Measurements from ENCODE around the gene TBC1D8B.

TBC1D8B gene

DNA sequence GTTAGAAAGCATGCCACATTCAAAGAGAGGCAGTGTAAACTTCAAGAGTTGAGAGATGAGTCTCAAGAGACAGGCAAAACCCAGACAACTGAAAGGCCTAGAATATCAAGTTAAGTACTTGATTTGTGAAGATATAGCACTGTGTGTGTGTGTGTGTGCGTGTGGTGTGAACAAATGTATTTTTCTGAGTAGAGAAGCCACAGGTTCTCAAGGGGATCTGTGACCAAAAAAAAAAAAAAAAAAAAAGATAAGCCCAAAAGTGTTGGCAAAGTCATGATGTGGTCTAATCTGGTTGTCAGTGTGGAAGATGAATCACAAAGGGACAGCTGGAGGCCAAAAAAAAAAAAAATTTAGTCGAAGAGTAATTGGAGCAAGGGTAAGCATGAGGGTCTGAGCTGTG lies 96.8 kb downstream of the TBC1D8B start:
- no peak for DNase-seq

DNA sequence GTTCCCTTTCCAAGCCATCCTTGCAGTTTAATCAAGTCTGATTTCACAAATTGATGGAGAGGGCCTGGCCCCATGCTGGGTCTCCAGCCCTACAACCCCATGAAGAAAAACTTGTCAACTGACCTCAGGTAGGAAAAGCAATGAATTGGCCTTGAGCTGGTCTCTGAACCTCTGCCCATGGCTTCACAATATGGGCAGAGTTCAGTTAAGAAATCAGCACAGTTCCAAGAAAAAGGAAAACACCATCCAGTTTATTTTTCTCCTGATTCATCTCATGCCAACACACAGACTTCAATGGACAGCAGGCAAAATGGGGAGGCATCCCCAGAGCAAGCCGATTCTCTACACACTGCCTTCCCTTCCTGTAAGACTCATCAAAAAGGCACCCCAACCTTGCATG lies 97.4 kb downstream of the TBC1D8B start:
- no peak for DNase-seq

DNA sequence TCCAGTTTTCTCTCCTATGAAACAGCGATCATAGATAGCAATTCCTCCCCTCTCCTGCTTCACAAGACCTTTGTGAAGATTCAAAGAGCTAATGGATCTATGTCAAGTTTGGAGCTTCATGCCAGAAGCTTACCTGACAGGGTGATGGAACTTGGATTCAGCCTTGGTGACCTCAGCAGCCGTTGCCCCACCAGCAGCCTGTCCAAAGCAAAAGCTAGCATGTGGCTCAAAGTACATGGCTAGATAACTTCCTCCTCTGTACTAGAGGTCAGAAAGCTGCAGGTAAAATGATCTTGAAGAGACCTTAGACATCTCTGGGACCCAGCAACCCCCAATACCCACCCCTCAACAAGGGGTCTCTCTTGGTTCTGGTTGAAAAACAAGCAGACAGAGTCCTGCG lies 98.9 kb downstream of the TBC1D8B start:
- DNase-seq, result no peak

DNA sequence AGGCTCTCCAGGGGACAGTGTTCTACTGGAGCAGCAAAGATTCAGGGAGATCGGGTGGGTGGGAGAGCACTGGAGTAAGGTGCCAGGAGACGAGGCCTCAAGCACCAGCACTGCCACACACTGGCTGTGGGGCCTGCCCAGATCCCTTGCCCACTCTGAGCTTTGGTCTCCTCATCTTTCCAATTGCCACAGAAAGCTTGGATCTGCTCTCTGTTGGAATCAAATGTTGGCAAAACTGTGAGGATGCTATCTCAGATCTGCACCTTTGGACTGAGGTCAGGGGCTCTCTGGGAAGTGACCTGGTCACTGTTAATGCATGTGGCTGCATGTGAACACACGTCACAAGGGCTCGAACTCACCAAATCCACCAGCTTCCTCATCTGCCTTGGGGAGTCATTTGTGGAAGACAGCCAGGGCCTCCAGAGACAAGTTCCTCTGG lies 99.3 kb downstream of the TBC1D8B start:
- no peak for DNase-seq

DNA sequence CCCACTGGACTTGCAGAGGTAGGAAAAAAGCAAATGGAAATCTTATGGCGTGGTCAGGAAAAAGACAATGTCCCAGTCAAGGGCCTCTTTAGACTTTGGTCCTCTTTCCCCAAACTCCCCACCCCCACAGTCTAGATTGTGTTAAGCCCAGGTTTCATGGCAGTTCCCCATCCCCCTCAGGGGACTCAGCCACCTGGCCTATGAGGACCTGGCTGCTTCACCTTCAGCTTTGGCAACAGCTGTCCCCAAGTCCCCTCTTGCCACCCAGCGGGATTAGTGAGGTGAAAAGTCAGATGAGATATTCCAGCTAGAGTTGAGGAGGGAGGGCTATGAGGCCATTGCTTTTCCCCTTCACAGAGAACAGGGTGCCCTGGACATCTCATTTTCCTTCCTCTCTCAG lies 100.2 kb downstream of the TBC1D8B start:
- no peak for DNase-seq

DNA sequence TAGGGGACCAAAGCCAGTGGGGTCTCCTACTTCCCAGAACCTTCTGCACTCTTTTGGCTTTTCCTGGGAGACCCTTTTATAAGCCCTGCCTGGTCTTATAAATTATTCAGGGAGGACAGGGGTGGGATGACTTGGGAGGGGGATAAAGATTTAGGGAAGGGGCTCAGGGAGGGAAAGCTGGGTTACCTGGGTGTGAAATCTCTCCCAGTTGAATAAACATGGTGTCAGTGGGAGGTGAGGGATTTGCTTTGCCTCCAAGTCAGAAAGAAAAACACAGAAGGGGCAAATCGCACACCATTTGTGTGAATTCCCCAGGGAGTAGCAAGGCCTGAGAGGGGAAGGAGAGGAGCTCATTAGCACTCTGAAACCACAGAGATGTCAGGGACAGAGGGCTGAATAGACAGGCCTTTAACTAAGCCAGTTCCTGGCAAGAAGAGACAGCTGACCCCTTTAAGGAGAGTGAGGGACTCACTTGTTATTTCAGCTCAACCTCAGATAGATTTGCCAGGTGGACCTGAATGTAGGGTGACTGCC lies 100.9 kb downstream of the TBC1D8B start, which contains the start of gene RIPPLY1:
RIPPLY1 (minus strand) TSS at position 51 of the 534 bp plus-strand sequence. CDS start 54 bp downstream, outside the sequence.
- DNase-seq, result no peak

DNA sequence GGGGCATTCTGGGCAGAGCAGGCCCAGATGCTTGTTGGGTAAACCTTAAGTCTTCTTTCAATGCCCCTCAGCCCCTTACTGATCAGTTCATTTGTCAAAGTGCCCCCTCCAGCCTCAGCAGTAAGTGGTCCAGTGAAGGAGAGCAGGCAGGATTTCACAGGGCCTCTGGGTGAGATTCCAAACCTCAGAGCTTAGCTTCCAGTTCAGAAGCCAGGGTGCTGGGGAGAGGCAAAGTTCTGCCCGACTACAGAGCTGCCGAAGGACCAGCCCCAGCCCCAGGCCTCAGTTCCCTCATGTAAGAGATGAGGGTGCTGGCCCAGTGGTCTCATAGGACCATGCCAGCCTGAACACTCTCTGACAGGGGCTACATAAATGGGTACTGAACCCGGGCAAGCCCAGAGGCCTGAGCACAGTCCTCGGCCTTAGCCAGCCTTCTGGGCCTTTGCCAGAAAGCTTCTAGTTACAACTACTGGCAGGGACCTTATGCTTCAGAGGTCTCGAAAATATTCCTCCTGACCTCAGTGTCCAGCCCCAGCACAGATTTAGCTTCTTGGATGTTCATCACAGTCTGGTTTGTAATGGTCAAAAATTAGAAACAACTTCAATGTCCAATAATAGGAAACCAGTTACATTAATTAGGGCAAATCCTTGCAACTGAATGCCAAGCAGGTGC lies 101.5 kb downstream of the TBC1D8B start:
- DNase-seq, result no peak

DNA sequence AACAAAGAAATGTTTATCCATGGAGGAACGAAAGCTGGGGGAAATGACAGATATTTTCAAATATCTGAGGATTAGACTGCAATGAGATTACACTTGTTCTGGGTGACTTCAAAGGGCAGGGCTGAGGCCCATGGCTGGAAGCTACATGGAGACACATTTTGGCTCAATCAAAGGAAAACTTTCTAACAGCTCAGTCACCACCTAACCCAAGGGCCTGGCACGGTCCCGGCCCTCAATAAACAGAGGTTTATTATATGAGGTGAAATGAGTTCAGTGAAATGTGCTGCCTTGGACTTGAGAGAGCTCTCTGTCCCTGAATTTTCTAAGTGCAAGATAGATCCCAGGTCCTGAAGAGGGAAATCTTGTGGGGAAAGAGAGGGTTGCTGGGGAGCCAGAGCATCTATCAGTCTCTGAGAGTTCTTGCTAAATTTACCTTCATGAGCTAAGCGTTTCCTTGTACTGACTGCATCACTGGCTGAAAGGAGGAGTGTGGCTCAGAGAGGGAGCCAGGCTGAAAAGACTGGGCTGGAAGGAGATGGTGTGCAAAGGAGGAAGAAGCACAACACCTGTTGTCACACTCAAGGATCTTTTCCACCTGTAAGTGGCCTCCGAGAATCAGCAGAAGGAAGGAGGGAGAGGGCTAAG lies 102.7 kb downstream of the TBC1D8B start:
- no peak for DNase-seq

DNA sequence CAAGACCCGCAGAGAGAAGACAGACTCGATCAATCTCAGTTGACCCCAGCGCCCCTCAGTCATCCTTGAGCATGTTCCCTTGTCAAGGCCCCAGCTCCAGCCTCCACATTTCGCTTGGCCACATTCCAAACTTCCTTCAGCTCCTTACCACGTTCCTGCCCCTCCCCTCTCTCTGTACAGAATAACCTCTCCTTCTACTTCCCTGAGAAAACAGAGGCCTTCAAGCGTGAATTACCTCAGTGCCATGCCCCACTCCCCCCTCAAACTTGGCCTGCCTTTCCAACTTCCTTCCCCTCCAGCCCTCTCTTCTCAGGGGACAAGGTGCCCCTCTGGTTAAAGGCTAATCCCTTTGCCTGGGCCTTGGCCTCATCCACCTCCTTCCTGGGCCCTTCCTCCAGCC lies 103.9 kb downstream of the TBC1D8B start:
- no peak for DNase-seq

DNA sequence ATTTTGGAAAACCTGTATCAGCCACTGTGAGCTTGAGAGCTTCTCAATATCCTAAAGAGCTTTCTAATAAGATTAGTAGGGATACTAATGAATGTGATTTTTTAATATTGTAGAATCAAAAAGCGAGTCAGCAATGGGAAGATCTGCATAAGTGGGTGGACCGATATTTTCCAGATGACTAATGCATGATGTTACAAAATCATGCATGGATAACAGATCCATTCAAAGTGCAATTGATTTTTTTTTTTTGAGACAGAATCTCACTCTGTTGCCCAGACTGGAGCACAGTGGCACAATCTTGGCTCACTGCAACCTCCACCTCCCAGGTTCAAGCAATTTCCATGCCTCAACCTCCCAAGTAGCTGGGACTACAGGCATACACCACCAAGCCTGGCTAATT lies 110.4 kb downstream of the TBC1D8B start:
- DNase-seq, result no peak

DNA sequence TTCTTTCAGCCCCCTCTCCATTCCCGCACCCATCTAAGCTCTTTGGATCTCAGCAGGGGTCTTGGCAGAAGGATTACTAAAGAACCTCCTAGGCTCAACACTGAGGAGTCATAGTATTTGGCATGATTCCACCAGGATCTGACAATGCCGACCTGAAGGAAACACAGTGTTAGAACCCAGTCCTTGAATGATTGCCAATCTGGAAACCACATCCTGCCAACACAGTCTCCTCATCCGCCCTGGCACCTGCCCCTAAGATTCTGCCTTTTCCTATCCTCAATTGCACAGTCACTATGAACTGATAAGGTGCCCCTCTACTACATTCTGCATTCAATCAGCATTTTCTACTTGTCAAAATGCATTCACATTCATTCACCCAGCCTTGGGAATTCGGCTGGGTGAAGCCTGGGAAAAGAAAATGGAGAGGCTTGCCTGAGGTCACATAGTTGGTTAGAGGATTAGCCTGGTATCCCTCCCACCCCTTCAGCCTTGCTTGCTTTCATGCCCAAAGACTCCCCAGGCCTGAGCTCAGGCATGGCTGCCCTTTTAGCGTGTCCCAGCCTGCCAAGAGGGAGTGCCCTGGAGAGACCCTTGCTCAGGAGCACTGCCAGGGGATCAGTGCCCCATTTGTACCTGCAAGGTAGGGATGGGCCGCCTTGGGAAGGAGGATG lies 115.5 kb downstream of the TBC1D8B start:
- no peak for DNase-seq

DNA sequence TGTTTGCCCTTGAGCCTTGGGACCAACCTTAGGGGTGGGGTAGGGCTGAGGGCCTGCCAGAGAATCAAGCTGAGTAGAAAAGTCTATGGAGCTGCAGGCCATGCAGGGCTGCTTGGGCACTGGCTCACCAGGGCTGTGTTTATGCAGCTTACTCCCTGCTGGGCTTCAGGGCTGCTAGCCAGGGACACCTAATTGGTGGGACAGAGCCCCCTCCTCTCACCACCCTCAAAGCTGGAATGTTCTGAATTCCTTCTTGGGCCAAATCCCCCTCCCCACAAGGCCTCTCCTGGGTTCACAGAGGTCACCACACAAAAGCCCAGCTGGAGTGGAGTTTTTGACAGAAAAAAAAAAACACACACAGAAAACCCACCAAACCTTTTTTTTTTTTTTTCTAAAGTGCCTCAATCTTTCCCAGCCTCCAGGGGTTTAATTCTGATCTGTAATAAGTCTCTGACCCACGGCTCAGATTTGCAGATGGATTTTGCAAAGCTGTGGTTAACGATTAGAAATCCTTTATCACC lies 117.5 kb downstream of the TBC1D8B start, which contains the start of gene CLDN2:
CLDN2 (plus strand) TSS at position 471 of the 521 bp plus-strand sequence. CDS start 7,827 bp downstream, outside the sequence.
- no peak for DNase-seq

DNA sequence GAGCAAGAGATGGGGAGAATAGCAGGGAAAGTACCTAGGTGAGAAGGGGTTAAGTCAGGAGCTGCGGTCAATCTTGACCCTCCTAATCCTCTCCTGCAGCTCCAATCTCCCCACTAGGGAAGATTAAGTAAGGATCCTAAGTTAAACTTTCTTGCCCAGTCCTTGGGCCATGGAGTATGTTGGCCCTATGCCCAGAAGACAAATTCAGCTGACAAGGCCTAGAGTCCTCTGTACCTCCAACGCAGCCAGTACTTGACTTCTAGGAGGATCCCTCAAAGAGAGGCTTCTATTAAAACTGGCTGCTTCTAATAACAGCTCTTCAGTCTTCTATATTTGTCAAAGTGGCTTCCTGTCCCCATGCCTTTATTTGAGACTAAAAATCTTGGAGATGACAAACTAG lies 119.2 kb downstream of the TBC1D8B start:
- DNase-seq, result no peak
